ENCODE data around the gene WDR93.
A peak's percentile ranks its signal among the peaks of the same experiment; 100 is the strongest.

The WDR93 gene

GRCh38 chr15:89704411-89704810, 13.8 kb downstream of the WDR93 start:
- POLR2A ChIA-PET = interaction anchor here (0.6 kb wide), 1 partner anchor 667 kb away, joined by 5 read pairs; no protein-coding TSS in a partner anchor
- CTCF ChIA-PET = interaction anchor here (1.2 kb wide), 1 partner anchor 56 kb away, joined by 5 read pairs; no protein-coding TSS in a partner anchor
- Histone ChIP-seq H3K27ac (ENCODE audit: extremely low read depth, low read depth, low read length) (no peak overlapping the region), H3K4me1 (ENCODE audit: control insufficient read depth, insufficient read depth, low read length) (no peaks in the 10 kb centered on the region), H3K4me3 (ENCODE audit: low read depth, low read length) (no peak overlapping the region), H3K9me3 (ENCODE audit: control insufficient read depth, insufficient read depth, low read depth, low read length) (no peaks in the 10 kb centered on the region; the same call in 1 of the 2 replicates), H3K36me3 (ENCODE audit: control insufficient read depth in 2 of 2, insufficient read depth in 1 of 2, low read length in 2 of 2) (no peaks in the 10 kb centered on the region)
- TF ChIP-seq ATF2 (tag by site-specific recombination; IDR thresholded peaks at IDR 0.05; ENCODE audit: low read depth) = 0 out of 2 replicates have a peak, but pooled peaks have one; percentile 34
- TF ChIP-seq ZNF394 (tag by site-specific recombination; IDR thresholded peaks at IDR 0.05; ENCODE audit: borderline replicate concordance) = no peak
- no peak for TF ChIP-seq HIC1 (tag by site-specific recombination; IDR thresholded peaks at IDR 0.05)
- no peak for TF ChIP-seq KLF1 (tag by site-specific recombination; IDR thresholded peaks at IDR 0.05)
- TF ChIP-seq, protein P1, sequence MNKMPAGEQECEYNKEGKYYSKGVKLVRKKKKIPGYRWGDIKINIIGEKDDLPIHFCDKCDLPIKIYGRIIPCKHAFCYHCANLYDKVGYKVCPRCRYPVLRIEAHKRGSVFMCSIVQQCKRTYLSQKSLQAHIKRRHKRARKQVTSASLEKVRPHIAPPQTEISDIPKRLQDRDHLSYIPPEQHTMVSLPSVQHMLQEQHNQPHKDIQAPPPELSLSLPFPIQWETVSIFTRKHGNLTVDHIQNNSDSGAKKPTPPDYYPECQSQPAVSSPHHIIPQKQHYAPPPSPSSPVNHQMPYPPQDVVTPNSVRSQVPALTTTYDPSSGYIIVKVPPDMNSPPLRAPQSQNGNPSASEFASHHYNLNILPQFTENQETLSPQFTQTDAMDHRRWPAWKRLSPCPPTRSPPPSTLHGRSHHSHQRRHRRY (tag by site-specific recombination; IDR thresholded peaks at IDR 0.05) = no peak
- no peak for TF ChIP-seq ZSCAN16 (tag by site-specific recombination; IDR thresholded peaks at IDR 0.05)
- TF ChIP-seq PRDM10 (tag by site-specific recombination; IDR thresholded peaks at IDR 0.05) = no peak

GRCh38 chr15:89707577-89707976, 17.0 kb downstream of the WDR93 start:
- CTCF ChIA-PET = interaction anchor here (0.6 to 0.9 kb wide), 2 partner anchors 43 to 167 kb away, joined by 3 read pairs; no protein-coding TSS in a partner anchor
- no peaks in the 10 kb centered on the region; the same call in 1 of the 2 replicates for H3K9me3 ChIP-seq (ENCODE audit: control insufficient read depth, insufficient read depth, low read depth, low read length)
- H3K4me3 ChIP-seq (ENCODE audit: low read depth, low read length) = no peak overlapping the region
- H3K4me1 ChIP-seq (ENCODE audit: control insufficient read depth, insufficient read depth, low read length) = no peaks in the 10 kb centered on the region
- no peaks in the 10 kb centered on the region for H3K36me3 ChIP-seq (ENCODE audit: control insufficient read depth in 2 of 2, insufficient read depth in 1 of 2, low read length in 2 of 2)
- no peak overlapping the region for H3K27ac ChIP-seq (ENCODE audit: extremely low read depth, low read depth, low read length)
- POLR2A ChIA-PET = no interaction called here
- TF ChIP-seq ZNF23 (tag by site-specific recombination; IDR thresholded peaks at IDR 0.05; ENCODE audit: borderline replicate concordance) = no peak
- TF ChIP-seq SCRT2 (tag by site-specific recombination; IDR thresholded peaks at IDR 0.05) = peak; percentile 43; the same call in 1 of the 2 replicates

DNA sequence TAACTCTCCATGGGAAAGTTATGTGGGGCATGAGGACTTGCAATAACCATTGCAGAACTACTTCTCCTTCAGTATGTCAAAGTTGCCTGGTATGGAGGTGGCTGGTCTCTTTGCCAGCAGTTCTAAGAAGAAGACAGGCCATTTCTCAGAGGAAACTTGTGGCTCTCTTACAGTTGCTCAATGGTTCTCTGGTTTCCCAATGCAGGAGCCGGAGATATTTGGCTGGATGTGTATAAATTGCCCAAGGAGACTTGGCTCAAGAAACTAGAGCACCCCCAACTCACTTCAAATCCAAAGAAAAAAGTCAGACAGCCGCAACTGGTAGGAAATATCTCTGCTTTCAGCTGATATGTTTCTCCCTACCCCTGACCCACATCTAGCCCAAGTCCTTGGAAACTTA, 24.2 kb downstream of the WDR93 start:
- Histone ChIP-seq H3K36me3 (ENCODE audit: control insufficient read depth in 2 of 2, insufficient read depth in 1 of 2, low read length in 2 of 2) (no peaks in the 10 kb centered on the region), H3K27ac (ENCODE audit: extremely low read depth, low read depth, low read length) (no peak overlapping the region), H3K4me3 (ENCODE audit: low read depth, low read length) (no peak overlapping the region), H3K4me1 (ENCODE audit: control insufficient read depth, insufficient read depth, low read length) (no peaks in the 10 kb centered on the region), H3K9me3 (ENCODE audit: control insufficient read depth, insufficient read depth, low read depth, low read length) (no peaks in the 10 kb centered on the region)
- ChIA-PET POLR2A (no interaction called here), CTCF (interaction anchor here (0.6 to 0.7 kb wide), 2 partner anchors 15 to 17 kb away, joined by 3 read pairs; no protein-coding TSS in a partner anchor)
- TF ChIP-seq TCF7L2 (IDR thresholded peaks at IDR 0.05; ENCODE audit: borderline replicate concordance, low read depth, low read length) (no peak), PRDM10 (tag by site-specific recombination; IDR thresholded peaks at IDR 0.05) (no peak)
